ENCODE measurements around the gene OGDH.

OGDH gene

GRCh38 chr7:44700322-44700721 lies 93.9 kb downstream of the OGDH start:
- TF ChIP-seq CTCF (IDR thresholded peaks at IDR 0.05), result no peak

- TF ChIP-seq CTCF (IDR thresholded peaks at IDR 0.05), result no peak
These were observed 97.5 kb downstream of the OGDH start for GRCh38 chr7:44703921-44704320.

- no peak for TF ChIP-seq CTCF (IDR thresholded peaks at IDR 0.05)
These were observed 99.0 kb downstream of the OGDH start for GRCh38 chr7:44705434-44705833.

- no peak for TF ChIP-seq CTCF (IDR thresholded peaks at IDR 0.05)
These were observed 100.5 kb downstream of the OGDH start for GRCh38 chr7:44706788-44707557.

- TF ChIP-seq CTCF (IDR thresholded peaks at IDR 0.05), result no peak
These were observed 101.3 kb downstream of the OGDH start for GRCh38 chr7:44707558-44708230.

- TF ChIP-seq CTCF (IDR thresholded peaks at IDR 0.05), result no peak
These were observed 102.8 kb downstream of the OGDH start for GRCh38 chr7:44709011-44709915.

GRCh38 chr7:44709945-44710596 lies 103.6 kb downstream of the OGDH start:
- no peak for TF ChIP-seq CTCF (IDR thresholded peaks at IDR 0.05)
